KOPT-K1 (cell line): Measurements from ENCODE around the gene GADD45B.
A peak's percentile ranks its signal among the peaks of the same experiment; 100 is the strongest.
"Not testable (repeated sequence)": the region's sequence is repeated elsewhere in the genome, so short reads cannot be mapped to it uniquely, and the experiment has no call there.

Source experiments
- H3K27ac ChIP-seq: fragments of 200-600 bp; sonication (generic); 2 replicates; pipeline ENCODE4 v1.5.1; 2016; ENCODE audit warnings: antibody characterized with exemption, mild to moderate bottlenecking, low read depth, low read length; ENCODE audit not compliant: poor library complexity, severe bottlenecking
- H3K36me3 ChIP-seq: fragments of 200-600 bp; sonication (generic); 2 replicates; pipeline ENCODE4 v1.5.1; 2017; ENCODE audit warnings: antibody characterized with exemption, mild to moderate bottlenecking, low read length, moderate library complexity; ENCODE audit not compliant: insufficient read depth
- H3K9me3 ChIP-seq: fragments of 200-600 bp; sonication (generic); 2 replicates; pipeline ENCODE4 v1.5.1; 2017; ENCODE audit warnings: antibody characterized with exemption, low read length, mild to moderate bottlenecking; ENCODE audit not compliant: insufficient read depth, poor library complexity, severe bottlenecking

The GADD45B gene

GRCh38 chr19:2455851-2456570 is 19.9 kb upstream of the GADD45B start:
- Histone ChIP-seq H3K27ac (peak overlapping the region; percentile 97), H3K9me3 (no peaks in the 10 kb centered on the region), H3K36me3 (peaks cover 28% of the 10 kb centered on the region)

- Histone ChIP-seq H3K9me3 (no peaks in the 10 kb centered on the region), H3K27ac (peak overlapping the region; percentile 97), H3K36me3 (peaks cover 14% of the 10 kb centered on the region; the same call in 1 of the 2 replicates)
Measured at GRCh38 chr19:2457394-2458037, 18.4 kb upstream of the GADD45B start.

- Histone ChIP-seq H3K9me3 (no peaks in the 10 kb centered on the region), H3K27ac (no peak overlapping the region), H3K36me3 (peaks cover 8% of the 10 kb centered on the region; the same call in 1 of the 2 replicates)
Measured at GRCh38 chr19:2458054-2458453, 17.9 kb upstream of the GADD45B start.

GRCh38 chr19:2458776-2459175 is 17.2 kb upstream of the GADD45B start:
- not testable (repeated sequence) for H3K36me3 ChIP-seq, H3K27ac ChIP-seq, H3K9me3 ChIP-seq

- no peak overlapping the region for H3K27ac ChIP-seq
- no peaks in the 10 kb centered on the region for H3K36me3 ChIP-seq
- no peaks in the 10 kb centered on the region for H3K9me3 ChIP-seq
Measured at GRCh38 chr19:2460245-2460644, 15.7 kb upstream of the GADD45B start.

GRCh38 chr19:2461751-2462634 is 13.9 kb upstream of the GADD45B start:
- peak overlapping the region; percentile 50 for H3K27ac ChIP-seq

GRCh38 chr19:2462635-2463421 is 13.1 kb upstream of the GADD45B start:
- Histone ChIP-seq H3K27ac (no peak overlapping the region), H3K36me3 (no peaks in the 10 kb centered on the region), H3K9me3 (no peaks in the 10 kb centered on the region)

More at GRCh38 chr19:2461751-2462634, 13.9 kb upstream of the GADD45B start:
- H3K36me3 ChIP-seq = no peaks in the 10 kb centered on the region
- H3K9me3 ChIP-seq = no peaks in the 10 kb centered on the region

GRCh38 chr19:2463694-2464093 is 12.2 kb upstream of the GADD45B start:
- not testable (repeated sequence) for H3K27ac ChIP-seq, H3K9me3 ChIP-seq, H3K36me3 ChIP-seq

GRCh38 chr19:2464389-2464788 is 11.5 kb upstream of the GADD45B start:
- H3K36me3 ChIP-seq = no peaks in the 10 kb centered on the region
- H3K27ac ChIP-seq = no peak overlapping the region
- no peaks in the 10 kb centered on the region for H3K9me3 ChIP-seq

- no peak overlapping the region for H3K27ac ChIP-seq
Measured at GRCh38 chr19:2468596-2468995, 7.3 kb upstream of the GADD45B start.

GRCh38 chr19:2469102-2469914 is 6.6 kb upstream of the GADD45B start:
- no peaks in the 10 kb centered on the region for H3K36me3 ChIP-seq
- no peak overlapping the region for H3K27ac ChIP-seq
- H3K9me3 ChIP-seq = no peaks in the 10 kb centered on the region

More at GRCh38 chr19:2468596-2468995, 7.3 kb upstream of the GADD45B start:
- no peaks in the 10 kb centered on the region for H3K9me3 ChIP-seq
- no peaks in the 10 kb centered on the region for H3K36me3 ChIP-seq

- H3K36me3 ChIP-seq, H3K27ac ChIP-seq, H3K9me3 ChIP-seq: not testable (repeated sequence)
Measured at GRCh38 chr19:2469915-2470200, 6.1 kb upstream of the GADD45B start.

GRCh38 chr19:2474232-2475017 is 1.5 kb upstream of the GADD45B start:
- Histone ChIP-seq H3K36me3 (peaks cover 7% of the 10 kb centered on the region; the same call in 1 of the 2 replicates), H3K9me3 (no peaks in the 10 kb centered on the region), H3K27ac (peak overlapping the region; percentile 81)
